Mesenteric fat pad (tissue), 1 donor: ENCODE results near the gene DBNDD2. TPM values are rescaled to one million over a fixed set of nuclear protein-coding genes. Genes with fewer than 3 reads are reported as not detected.

Source experiments
- DNase-seq: peaks from one replicate; pipeline ENCODE4 v3.0.0-alpha.2; 2020; ENCODE audit warnings: low spot score
- microRNA-seq: library from miRNA; unstranded; fragments of <30 nt; microRNA quantifications from one replicate; pipeline ENCODE4 v1.2.0, GENCODE V29; 2020; ENCODE audit warnings: borderline number of aligned reads
- total RNA-seq: library from RNA; stranded (reverse); fragmentation: NEBNext Ultra II Directional; extraction: Animal tissue kit (Norgen Biotek cat#: 25700); gene quantifications from one replicate; pipeline ENCODE4 v1.2.1, GENCODE V29; 2021
- donor health status: DM: yes; HTN: yes; CAD: no.

DBNDD2 gene
- total RNA-seq, 1 donor from 2014 or later, result 28.7 TPM

DNA sequence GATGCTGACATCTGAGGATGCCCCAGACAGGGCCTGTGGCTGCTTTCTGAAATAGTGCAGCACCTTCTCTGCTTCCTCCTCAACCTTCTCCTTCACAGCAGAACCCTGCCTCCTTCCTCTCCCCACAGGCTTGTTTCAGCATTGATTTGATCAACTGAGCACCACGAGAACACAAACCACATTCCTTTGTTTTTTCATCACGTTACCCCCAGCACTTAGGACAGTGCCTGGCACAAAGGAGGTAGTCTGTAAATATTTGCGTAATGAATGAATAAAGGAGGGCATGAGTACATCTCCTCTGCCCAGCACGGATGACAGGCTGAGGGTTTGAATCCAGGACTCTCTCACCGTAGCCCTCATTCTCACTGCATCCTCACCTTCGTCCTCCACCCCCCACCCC, 40.2 kb downstream of the DBNDD2 start:
- DNase-seq, result no peak

DNA sequence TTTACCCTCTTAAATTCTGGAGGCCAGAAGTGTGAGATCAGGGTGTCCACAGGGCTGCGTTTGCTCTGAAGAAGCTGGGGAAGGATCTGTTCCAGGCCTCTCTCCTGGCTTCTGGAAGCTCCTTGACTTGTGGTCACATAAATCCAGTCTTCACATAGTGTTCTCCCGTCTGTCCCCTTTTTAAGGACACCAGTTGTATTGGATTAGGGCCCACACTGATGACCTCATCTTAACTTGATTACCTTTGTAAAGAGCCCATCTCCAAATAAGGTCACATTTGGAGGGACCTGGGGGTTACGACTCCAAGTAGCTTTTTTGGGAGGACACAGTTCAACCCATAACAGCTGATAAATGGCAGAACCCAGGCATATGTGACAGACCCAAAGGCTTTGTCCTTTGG, 41.4 kb downstream of the DBNDD2 start:
- DNase-seq, result no peak

DNA sequence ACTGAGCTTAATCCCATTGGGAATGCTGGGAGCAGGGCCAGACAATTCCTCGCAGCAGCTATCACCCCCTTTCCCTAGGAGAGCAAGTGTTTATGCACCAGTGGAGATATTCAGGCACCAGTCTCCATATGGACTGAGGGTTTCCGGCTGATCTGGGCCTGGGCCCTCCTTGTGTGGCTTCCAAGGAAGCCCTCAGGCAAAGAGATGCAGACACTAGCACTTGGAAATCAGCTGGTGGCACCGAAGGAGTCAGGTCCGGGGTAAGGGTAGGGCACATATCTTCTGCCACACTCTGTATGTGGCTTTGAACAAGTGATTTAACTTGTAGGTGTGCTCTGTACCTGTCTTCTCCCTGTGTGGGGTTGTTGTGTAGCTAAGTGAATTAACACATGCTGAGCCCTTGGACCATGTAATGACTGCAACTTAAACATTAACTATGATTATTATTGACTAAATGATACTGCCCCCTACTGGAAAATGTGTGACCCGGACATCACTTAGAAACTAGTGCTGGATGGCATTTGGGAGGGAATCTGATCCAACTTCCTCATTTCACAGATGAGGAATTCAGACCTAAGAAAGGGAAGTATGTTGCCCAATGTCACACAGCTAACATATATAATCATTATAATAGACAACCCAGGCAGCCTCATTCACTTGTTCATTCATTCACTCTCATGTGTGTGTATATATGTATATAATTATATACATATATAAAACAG, 42.2 kb downstream of the DBNDD2 start:
- DNase-seq, result no peak

DNA sequence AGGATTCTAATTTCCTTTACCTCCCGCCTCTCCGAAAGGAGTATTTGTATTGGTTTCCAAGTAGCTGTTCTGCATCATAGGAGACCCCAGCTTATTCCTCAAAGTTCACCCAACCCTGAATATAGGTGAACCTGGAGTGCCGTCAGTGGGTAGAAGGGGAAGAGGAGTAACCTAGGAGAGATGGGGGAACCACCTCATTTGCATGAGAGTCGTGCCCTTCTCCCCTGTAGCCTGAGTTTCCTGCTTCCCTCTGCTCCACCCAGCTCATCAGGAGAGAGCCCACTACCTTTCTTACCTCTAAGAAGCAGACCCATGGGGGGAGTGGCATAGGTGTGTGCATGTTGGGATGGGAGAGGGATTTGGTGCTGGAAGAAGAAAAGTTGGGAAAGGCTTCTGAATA, 44.1 kb downstream of the DBNDD2 start:
- DNase-seq, result no peak

DNA sequence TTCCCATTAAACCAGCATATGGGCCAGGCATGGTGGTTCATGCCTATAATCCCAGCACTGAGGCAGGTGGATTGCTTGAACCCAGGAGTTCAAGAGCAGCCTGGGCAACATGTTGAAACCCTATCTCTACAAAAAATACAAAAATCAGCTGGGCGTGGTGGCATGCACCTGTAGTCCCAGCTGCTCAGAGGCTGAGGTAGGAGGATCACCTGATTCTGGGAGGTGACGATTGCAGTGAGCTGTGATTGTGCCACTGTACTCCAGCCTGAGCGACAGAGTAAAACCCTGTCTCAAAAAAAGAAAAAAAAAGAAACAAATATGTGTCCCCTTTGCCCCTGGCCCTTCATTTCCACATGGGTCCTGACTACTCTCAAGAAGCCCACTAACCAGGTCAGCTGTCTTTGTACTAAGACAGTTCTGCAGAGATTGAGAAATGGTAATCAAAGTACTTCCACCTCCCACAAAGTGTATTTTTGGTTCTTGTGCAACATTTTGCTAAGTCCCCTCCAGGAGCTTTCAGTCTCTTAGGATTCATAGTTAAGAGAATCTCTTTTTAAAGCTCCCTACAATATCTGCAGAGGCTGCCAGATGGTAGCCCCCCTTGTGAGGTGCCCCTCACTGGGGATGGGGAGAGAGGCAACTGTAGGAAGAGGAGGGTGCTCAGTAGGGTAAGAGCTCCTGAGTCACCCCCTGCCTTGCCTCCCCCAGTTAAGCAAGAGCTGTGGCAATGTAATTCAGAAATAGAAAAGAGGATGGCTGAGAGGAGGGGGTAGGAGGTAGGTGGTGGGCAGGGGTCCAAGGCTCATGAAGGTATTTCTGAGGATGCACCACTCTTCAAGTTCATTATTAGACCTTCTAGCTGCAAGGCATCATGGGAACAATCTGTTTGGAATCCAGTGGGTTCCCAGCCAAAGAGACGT, 44.9 kb downstream of the DBNDD2 start:
- DNase-seq, result no peak

DNA sequence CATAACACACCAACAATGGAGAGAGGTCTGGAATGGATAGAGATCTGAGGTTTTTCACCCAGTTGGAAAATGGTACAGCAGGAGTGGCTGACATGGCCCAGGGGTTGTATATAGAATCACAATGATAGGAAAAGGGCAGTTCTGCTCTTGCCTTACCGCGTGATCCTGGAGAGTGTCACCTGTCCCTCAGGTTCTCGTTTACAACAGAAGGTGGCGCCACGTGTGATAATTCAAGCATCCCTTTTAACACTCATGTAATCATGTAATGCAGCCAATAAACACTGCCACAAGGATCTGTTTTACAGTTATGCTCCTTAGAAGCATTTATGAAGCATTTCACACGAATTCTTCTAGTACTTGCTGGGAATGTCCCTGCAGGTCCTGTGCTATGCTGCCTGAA, 48.5 kb downstream of the DBNDD2 start:
- DNase-seq, result no peak

DNA sequence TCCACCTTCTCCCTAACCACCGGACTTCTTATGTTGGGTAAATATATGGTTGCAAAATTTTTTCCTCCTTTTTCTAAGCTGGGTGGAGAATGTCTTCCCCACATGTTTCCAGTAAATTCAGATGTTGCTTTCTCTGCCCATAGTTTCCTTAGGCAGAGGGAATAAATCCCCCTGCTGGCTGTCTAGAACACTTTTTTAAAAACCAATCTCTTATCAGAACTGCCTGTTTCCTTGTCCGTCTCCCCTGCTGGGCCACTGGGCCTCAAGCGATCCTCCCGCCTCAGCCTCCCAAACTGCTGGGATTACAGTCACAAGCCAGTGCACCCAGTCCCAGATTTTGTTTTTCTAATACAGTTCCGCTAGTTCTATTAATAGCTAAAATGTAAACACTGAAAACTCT, 51.5 kb downstream of the DBNDD2 start:
- no peak for DNase-seq

Small RNA genes within 50 kb of the gene (microRNA-seq; reads per million reads assigned to microRNA genes)
- not detected for gene MIR6812

Other genes starting within 250 kb of the DBNDD2 start
- not detected for gene PI3, start 233.4 kb upstream of the DBNDD2 start, total RNA-seq
- gene SEMG1, start 201.3 kb upstream of the DBNDD2 start, total RNA-seq, result not detected
- not detected for gene SEMG2, start 186.9 kb upstream of the DBNDD2 start, total RNA-seq
- gene SLPI, start 153.7 kb upstream of the DBNDD2 start, total RNA-seq, result 16.5 TPM
- gene RBPJL, start 101.4 kb upstream of the DBNDD2 start, total RNA-seq, result not detected
- gene MATN4, start 100.0 kb upstream of the DBNDD2 start, total RNA-seq, result not detected
- 81.6 TPM for gene SDC4, start 59.9 kb upstream of the DBNDD2 start, total RNA-seq
- 23.8 TPM for gene SYS1, start 45.1 kb upstream of the DBNDD2 start, total RNA-seq
- not detected for gene TP53TG5, start 30.0 kb upstream of the DBNDD2 start, total RNA-seq
- gene PIGT, start 7.9 kb downstream of the DBNDD2 start, total RNA-seq, result 90.9 TPM
- gene WFDC2, start 61.5 kb downstream of the DBNDD2 start, total RNA-seq, result not detected
- not detected for gene SPINT3, start 107.3 kb downstream of the DBNDD2 start, total RNA-seq
- gene WFDC6, start 131.2 kb downstream of the DBNDD2 start, total RNA-seq, result not detected
- not detected for gene EPPIN, start 139.1 kb downstream of the DBNDD2 start, total RNA-seq
- not detected for gene WFDC8, start 171.0 kb downstream of the DBNDD2 start, total RNA-seq
- not detected for gene WFDC10A, start 221.4 kb downstream of the DBNDD2 start, total RNA-seq
- gene WFDC9, start 223.0 kb downstream of the DBNDD2 start, total RNA-seq, result not detected